Measurements from ENCODE around the gene PLEK2. TPM values are rescaled to one million over a fixed set of nuclear protein-coding genes. Genes with fewer than 3 reads are reported as not detected.

Gene PLEK2
- total RNA-seq, 1 donor from 2014 or later: not detected

DNA sequence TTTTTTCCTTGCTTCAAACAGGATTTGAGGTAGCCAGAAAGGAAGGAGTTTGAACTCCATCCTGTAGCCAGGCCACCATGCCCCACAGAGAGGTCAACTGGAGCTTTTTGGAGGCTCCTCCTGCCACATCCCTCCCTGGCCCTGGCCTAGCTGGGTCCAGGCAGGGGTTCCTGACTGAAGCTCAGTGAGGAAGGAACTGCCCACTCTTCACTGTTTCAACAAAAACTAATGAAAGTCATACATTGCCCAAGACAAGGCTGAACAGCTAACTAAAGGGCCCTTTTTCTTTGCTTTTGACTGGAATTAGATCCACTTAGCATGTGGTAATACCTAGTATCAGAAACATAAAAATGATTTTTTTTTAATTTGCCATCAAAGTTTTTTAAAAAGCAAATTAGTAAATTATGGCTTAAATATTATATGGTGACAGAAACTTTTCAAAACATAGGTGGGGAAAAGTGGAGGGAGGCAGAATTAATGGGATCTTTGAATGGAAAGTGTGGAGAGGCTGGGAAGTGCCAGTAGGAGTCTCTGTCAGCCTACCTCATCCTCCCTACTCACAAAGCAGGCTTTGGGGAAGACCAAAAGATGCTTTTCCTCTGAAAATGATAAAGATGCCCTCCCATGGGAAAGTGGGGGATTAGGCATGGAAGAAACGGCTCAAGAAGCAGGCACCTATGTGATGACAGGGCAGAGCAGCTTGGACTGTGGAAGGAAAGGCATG, 22.0 kb downstream of the PLEK2 start:
- H3K27ac Mint-ChIP-seq: no peak overlapping the region

DNA sequence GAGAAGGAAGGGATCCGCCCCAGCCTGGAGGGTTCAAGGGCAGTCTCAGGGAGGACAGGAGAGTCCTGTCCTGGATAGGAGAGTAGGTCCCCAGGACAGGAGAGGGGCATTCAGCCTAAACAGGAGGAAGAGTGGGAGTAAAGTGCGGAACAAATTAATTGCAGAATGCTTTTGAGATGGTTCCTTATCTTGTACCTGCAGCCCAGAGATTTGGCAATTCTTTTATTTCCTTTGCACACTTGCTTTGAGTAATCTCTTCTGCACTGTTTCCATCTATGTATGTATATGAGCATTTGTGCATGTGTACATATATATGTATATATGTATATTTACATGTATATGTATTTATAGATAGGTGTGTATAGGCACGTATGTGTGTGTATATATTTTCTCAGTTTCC, 22.7 kb downstream of the PLEK2 start:
- Mint-ChIP-seq H3K4me3 (no peak overlapping the region), H3K36me3 (peaks cover 17% of the 10 kb centered on the region), H3K4me1 (ENCODE audit: unreplicated experiment) (peaks cover 10% of the 10 kb centered on the region), H3K9me3 (no peaks in the 10 kb centered on the region), H3K27ac (no peak overlapping the region), H3K27me3 (no peaks in the 10 kb centered on the region)
- no peak for DNase-seq (ENCODE audit: extremely low spot score, unreplicated experiment)
- TF ChIP-seq, protein P1, sequence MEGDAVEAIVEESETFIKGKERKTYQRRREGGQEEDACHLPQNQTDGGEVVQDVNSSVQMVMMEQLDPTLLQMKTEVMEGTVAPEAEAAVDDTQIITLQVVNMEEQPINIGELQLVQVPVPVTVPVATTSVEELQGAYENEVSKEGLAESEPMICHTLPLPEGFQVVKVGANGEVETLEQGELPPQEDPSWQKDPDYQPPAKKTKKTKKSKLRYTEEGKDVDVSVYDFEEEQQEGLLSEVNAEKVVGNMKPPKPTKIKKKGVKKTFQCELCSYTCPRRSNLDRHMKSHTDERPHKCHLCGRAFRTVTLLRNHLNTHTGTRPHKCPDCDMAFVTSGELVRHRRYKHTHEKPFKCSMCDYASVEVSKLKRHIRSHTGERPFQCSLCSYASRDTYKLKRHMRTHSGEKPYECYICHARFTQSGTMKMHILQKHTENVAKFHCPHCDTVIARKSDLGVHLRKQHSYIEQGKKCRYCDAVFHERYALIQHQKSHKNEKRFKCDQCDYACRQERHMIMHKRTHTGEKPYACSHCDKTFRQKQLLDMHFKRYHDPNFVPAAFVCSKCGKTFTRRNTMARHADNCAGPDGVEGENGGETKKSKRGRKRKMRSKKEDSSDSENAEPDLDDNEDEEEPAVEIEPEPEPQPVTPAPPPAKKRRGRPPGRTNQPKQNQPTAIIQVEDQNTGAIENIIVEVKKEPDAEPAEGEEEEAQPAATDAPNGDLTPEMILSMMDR (conservative IDR thresholded peaks at IDR 0.05): no peak

More for the DNA sequence above, 22.0 kb downstream of the PLEK2 start:
- no peak overlapping the region for H3K4me3 Mint-ChIP-seq
- no peaks in the 10 kb centered on the region for H3K27me3 Mint-ChIP-seq
- H3K9me3 Mint-ChIP-seq: no peaks in the 10 kb centered on the region
- TF ChIP-seq, protein P1 (conservative IDR thresholded peaks at IDR 0.05): no peak
- DNase-seq (ENCODE audit: extremely low spot score, unreplicated experiment): no peak
- H3K4me1 Mint-ChIP-seq (ENCODE audit: unreplicated experiment): peaks cover 10% of the 10 kb centered on the region
- H3K36me3 Mint-ChIP-seq: peaks cover 15% of the 10 kb centered on the region

DNA sequence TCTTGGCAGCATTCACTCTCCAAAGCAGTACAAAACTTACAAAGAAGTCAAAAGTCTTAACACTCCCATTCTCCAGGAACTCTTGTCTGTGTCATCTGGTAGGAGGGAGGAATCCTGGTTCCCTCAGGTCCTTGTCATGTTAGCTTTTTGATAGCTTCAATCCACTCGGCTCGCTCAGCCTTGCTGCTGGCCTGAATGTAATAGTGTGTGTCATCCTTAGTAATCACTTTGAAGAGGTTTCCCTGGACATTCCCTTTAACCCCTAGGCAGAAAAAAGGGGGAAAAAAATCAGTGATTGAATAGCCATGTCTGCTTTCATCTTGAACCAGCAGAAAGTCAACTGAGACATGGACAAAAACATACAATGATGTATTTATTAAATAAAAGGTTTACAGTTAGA, 24.8 kb downstream of the PLEK2 start:
- TF ChIP-seq, protein P1 (conservative IDR thresholded peaks at IDR 0.05): no peak
- Mint-ChIP-seq H3K9me3 (no peaks in the 10 kb centered on the region), H3K27ac (no peak overlapping the region), H3K4me3 (no peak overlapping the region), H3K4me1 (ENCODE audit: unreplicated experiment) (peaks cover 4% of the 10 kb centered on the region), H3K36me3 (peaks cover 28% of the 10 kb centered on the region), H3K27me3 (no peaks in the 10 kb centered on the region)
- no peak for DNase-seq (ENCODE audit: extremely low spot score, unreplicated experiment)

DNA sequence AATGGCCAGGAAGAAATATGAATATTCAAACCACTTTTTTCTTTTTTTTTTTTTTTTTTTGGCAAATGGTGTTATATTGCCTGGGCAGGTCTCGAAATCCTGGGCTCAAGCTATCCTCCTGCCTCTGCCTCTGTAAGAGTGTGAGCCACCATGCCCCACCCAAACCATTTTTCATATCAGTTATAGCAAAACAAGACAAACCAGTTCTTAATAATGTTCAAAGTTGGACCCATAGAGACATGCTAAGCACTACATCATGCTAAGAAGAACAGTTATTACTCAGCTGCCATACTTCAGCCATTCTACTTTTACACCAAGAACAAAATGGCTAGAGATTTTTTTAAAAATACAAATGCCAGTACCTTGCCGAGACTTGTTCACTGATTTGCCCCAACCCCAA, 26.3 kb downstream of the PLEK2 start:
- DNase-seq (ENCODE audit: extremely low spot score, unreplicated experiment): no peak
- Mint-ChIP-seq H3K4me1 (ENCODE audit: unreplicated experiment) (no peaks in the 10 kb centered on the region), H3K4me3 (peak overlapping the region; percentile 24), H3K27ac (peak overlapping the region; percentile 77), H3K36me3 (peaks cover 28% of the 10 kb centered on the region), H3K9me3 (no peaks in the 10 kb centered on the region), H3K27me3 (no peaks in the 10 kb centered on the region)
- TF ChIP-seq, protein P1 (conservative IDR thresholded peaks at IDR 0.05): no peak

DNA sequence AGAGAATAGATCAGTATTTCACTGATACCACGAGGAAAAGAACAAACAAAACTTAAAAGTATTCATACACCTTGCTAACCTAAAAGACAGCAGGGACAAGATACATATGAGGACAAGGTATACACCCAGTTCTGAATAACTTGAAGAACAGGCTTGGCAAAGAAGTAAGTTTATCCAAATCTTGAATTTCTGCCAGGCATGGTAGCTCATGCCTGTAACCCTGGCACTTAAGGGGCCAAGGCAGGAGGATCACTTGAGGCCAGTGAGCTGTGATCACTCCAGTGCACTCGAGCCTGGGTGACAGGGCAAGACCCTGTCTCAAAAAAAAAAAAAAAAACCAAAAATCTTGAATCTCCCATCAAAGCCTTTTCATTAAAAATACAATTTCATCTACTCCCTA, 26.8 kb downstream of the PLEK2 start:
- Mint-ChIP-seq H3K9me3 (no peaks in the 10 kb centered on the region), H3K27ac (peak overlapping the region; percentile 77), H3K4me3 (peak overlapping the region; percentile 24), H3K27me3 (no peaks in the 10 kb centered on the region), H3K4me1 (ENCODE audit: unreplicated experiment) (no peaks in the 10 kb centered on the region), H3K36me3 (peaks cover 33% of the 10 kb centered on the region)
- no peak for DNase-seq (ENCODE audit: extremely low spot score, unreplicated experiment)
- TF ChIP-seq, protein P1 (conservative IDR thresholded peaks at IDR 0.05): no peak
